Measurements from ENCODE around the gene POC1A. TPM values are rescaled to one million over a fixed set of nuclear protein-coding genes. Genes with fewer than 3 reads are reported as not detected.

The POC1A gene
- total RNA-seq, 1 donor from 2014 or later = 1.2 TPM

DNA sequence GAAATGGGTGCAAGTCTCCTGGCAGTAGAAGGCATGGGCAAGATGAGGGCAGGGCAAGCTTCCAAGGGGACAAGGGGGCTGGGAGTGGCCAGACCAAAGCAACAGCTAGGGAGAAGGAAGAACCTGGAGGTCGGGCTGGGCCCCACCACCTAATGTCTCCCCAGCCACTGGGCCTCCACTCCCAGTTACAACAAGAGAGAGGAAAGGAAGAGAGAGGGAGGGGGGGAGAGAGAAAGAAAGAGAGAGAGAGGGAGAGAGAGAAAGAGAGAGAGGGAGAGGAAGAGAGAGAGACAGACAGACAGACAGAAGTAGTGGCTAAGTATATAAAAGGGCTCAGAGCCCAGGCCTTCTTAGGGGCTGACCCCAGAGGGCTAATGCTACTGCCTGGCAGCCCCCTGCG, 104.7 kb downstream of the POC1A start:
- no peaks in the 10 kb centered on the region for H3K27me3 ChIP-seq (ENCODE audit: low read depth)
- H3K4me1 ChIP-seq = peaks cover 94% of the 10 kb centered on the region
- no peak overlapping the region for H3K4me3 ChIP-seq
- H3K36me3 ChIP-seq = peaks cover 57% of the 10 kb centered on the region
- intact Hi-C loops (cut with micrococcal nuclease) = no loop called here
- TF ChIP-seq, protein P1, sequence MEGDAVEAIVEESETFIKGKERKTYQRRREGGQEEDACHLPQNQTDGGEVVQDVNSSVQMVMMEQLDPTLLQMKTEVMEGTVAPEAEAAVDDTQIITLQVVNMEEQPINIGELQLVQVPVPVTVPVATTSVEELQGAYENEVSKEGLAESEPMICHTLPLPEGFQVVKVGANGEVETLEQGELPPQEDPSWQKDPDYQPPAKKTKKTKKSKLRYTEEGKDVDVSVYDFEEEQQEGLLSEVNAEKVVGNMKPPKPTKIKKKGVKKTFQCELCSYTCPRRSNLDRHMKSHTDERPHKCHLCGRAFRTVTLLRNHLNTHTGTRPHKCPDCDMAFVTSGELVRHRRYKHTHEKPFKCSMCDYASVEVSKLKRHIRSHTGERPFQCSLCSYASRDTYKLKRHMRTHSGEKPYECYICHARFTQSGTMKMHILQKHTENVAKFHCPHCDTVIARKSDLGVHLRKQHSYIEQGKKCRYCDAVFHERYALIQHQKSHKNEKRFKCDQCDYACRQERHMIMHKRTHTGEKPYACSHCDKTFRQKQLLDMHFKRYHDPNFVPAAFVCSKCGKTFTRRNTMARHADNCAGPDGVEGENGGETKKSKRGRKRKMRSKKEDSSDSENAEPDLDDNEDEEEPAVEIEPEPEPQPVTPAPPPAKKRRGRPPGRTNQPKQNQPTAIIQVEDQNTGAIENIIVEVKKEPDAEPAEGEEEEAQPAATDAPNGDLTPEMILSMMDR (IDR thresholded peaks at IDR 0.05; ENCODE audit: borderline replicate concordance) = no peak
- DNase-seq = no peak
- H3K9me3 ChIP-seq (replicated peaks) = no peaks in the 10 kb centered on the region
- peak overlapping the region; percentile 95 for H3K27ac ChIP-seq (replicated peaks)

GRCh38 chr3:52047295-52047960, 106.8 kb downstream of the POC1A start:
- intact Hi-C loops (cut with micrococcal nuclease) = no loop called here
- no peaks in the 10 kb centered on the region for H3K27me3 ChIP-seq (ENCODE audit: low read depth)

DNA sequence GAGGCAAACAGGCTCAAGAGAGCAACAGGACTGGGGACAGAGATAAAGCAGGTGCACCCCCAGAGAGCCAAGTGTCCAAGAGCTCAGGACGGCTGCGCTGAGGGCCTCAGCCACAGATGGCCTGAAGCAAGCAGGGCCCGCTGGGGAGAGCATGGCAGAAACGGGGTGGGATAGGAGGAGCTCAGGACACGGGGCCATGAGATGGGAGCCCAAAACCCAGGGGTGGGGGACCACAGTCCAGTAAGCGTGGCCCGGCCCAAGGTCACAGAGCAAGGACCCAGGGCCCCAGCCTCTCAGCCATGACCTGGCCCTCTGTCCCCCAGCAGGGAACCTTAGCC, 107.4 kb downstream of the POC1A start:
- Histone ChIP-seq H3K27ac (replicated peaks) (peak overlapping the region; percentile 76), H3K36me3 (peaks cover 38% of the 10 kb centered on the region), H3K27me3 (ENCODE audit: low read depth) (no peaks in the 10 kb centered on the region), H3K4me3 (no peak overlapping the region), H3K4me1 (peaks cover 79% of the 10 kb centered on the region), H3K9me3 (replicated peaks) (no peaks in the 10 kb centered on the region)
- TF ChIP-seq, protein P1 (IDR thresholded peaks at IDR 0.05; ENCODE audit: borderline replicate concordance) = no peak
- intact Hi-C loops (cut with micrococcal nuclease) = no loop called here
- DNase-seq = no peak

More at GRCh38 chr3:52047295-52047960, 106.8 kb downstream of the POC1A start:
- TF ChIP-seq, protein P1 (IDR thresholded peaks at IDR 0.05; ENCODE audit: borderline replicate concordance) = no peak
- Histone ChIP-seq H3K27ac (replicated peaks) (peak overlapping the region; percentile 76), H3K9me3 (replicated peaks) (no peaks in the 10 kb centered on the region), H3K4me1 (peaks cover 85% of the 10 kb centered on the region), H3K4me3 (no peak overlapping the region), H3K36me3 (peaks cover 43% of the 10 kb centered on the region)
- no peak for DNase-seq

DNA sequence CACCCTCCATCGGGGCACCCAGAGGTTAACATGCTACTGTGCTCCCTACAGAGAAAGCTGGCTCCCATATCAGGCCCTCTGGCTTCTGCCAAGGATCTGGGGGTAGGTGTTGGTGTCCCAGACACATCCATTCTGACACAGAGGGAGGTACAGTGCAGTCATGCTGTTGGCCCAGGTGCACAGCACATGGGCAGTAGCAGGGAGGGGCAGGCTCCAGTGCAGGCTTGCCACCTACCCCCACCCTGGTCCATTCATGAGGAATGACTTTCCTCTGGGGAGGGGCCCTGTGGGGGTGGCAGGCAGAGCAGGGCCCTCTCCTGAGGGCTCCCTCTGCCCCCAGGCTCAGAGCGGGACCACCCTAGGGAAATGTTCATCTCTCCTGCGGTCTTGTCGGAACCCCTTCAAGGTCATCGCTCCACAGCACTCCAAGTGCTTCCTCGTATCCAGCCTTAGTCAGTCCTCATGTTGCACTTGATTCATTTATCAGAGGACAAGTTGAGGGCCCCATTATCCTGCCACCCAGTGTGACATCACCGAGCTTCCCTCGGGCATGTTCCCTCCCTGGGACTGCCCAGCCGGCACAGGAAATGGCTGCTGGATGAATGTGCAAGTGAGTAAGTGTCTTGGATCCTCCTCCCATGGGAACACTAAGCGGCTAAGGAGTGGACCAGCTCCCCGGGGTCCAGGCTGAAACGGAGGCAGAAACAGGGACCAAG, 107.9 kb downstream of the POC1A start:
- intact Hi-C loops (cut with micrococcal nuclease) = no loop called here
- TF ChIP-seq, protein P1 (IDR thresholded peaks at IDR 0.05; ENCODE audit: borderline replicate concordance) = no peak
- no peaks in the 10 kb centered on the region for H3K27me3 ChIP-seq (ENCODE audit: low read depth)
- H3K4me3 ChIP-seq = no peak overlapping the region
- peak overlapping the region; percentile 76 for H3K27ac ChIP-seq (replicated peaks)
- H3K36me3 ChIP-seq = peaks cover 32% of the 10 kb centered on the region
- DNase-seq = no peak
- no peaks in the 10 kb centered on the region for H3K9me3 ChIP-seq (replicated peaks)
- H3K4me1 ChIP-seq = peaks cover 79% of the 10 kb centered on the region

DNA sequence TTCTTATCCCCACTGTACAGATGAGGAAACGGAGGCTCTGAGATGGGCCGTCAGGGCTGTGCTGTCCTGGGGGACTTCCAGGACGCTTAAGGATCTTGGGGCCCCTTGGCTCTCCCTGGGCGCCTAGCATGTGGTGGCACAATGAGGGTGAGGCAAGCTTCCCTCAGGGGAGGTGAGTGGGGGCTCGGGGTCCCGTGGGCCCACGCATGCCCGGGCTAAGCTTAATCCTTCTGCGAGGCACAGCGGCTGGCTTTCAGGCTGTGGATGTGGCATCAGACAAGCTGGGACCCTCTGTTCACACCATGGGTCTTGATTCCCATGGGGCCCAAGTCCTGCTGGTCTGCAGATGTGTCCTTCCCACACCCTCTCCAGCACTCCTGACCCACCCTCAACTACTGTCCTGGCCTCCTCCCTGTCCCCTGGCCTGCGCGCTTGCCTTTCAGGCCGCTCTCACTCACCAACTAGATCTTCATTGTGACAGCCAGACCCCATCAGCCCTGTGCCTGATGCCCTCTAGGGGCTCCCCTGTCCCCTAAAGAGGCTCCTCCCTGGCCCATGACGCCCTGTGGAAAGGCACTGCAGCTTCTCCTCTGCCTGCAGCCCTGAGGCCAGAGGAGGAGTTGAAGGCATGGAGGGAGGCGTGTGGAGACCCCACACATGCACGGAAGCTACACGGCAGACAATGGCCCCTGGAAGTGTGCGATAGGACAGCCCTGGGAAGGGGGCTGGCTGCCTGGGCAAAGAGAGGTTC, 109.2 kb downstream of the POC1A start:
- DNase-seq = no peak
- Histone ChIP-seq H3K36me3 (peaks cover 19% of the 10 kb centered on the region), H3K4me3 (no peak overlapping the region), H3K27me3 (ENCODE audit: low read depth) (no peaks in the 10 kb centered on the region), H3K27ac (replicated peaks) (peak overlapping the region; percentile 46), H3K4me1 (peaks cover 79% of the 10 kb centered on the region), H3K9me3 (replicated peaks) (no peaks in the 10 kb centered on the region)
- intact Hi-C loops (cut with micrococcal nuclease) = no loop called here
- TF ChIP-seq, protein P1 (IDR thresholded peaks at IDR 0.05; ENCODE audit: borderline replicate concordance) = no peak

All from left ventricle myocardium inferior (tissue), 1 donor.